HT1080 (cell line): Measurements from ENCODE around the gene SSR2. TPM values are rescaled to one million over a fixed set of nuclear protein-coding genes. Genes with fewer than 3 reads are reported as not detected.
"Not testable (repeated sequence)": the region's sequence is repeated elsewhere in the genome, so short reads cannot be mapped to it uniquely, and the experiment has no call there.

Experiments used
- DNase-seq: peaks from one replicate; pipeline ENCODE4 v3.0.0-alpha.2; 2015; ENCODE audit warnings: low read depth
- total RNA-seq: library from RNA; depleted of rRNA; stranded (reverse); fragments of >200 nt; shearing (Covaris generic); gene quantifications from 2 replicates; pipeline ENCODE4 v1.2.3, GENCODE V29; 2014

Gene SSR2
- total RNA-seq, 1 experiment from 2014 or later, result 611 TPM

GRCh38 chr1:156048663-156049258, 28.0 kb upstream of the SSR2 start:
- DNase-seq, result no peak

GRCh38 chr1:156045076-156045475, 24.3 kb upstream of the SSR2 start:
- DNase-seq, result no peak

DNA sequence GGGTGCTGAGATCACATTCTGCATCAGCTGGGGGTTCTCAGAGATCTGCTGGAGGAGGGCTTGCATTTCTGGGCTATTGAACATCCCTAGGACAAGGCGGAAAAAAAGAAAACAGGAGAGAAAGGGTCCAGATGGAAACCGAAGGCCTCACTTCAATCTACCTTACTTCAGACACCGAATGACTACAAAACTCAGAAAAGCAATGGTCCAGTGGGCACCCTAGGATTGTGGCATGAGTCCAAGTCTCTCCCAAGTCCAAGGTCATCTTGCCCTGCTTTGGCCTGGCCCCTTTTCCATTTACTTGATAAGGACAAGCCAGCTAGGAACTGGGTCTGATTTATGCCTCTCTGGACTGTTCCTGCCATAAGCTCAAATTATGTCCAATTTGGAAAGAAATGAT, 22.1 kb upstream of the SSR2 start:
- no peak for DNase-seq

- not testable (repeated sequence) for DNase-seq
Measured at GRCh38 chr1:156034991-156035390, 14.2 kb upstream of the SSR2 start.

DNA sequence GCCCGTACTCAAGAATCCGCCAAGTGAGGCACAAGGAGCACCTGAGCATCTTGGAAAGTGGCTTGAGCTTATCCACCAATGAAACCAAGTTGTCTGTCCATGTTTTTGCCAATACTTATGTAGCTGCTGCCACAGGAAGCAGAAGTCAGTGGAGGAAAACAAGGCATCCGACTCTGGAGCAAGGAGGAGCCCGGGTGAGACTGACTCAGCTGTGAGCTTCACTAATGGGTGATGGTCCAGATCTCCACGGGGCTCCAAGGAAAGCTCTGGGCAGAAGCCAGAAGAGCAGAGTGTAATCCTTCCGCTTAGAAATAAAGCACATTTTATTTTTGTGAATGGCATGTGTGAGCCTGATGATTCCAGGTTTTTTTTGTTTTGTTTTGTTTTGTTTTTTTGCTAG, 12.3 kb upstream of the SSR2 start:
- DNase-seq, result no peak

DNA sequence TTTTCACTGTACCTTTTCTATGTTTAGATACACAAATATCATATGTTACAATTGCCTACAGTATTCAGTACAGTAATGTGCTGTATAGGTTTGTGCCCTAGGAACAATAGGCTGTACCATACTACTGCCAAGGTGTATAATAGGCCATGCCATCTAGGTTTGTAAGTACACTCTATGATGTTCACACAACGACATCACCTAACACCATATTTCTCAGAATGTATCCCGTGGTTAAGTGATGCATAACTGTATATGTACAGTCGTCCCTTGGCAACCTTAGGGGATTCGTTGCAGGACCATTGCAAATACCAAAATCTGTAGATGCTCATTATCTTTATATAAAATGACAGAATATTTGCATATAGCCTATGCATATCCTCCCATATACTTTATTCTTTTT, 5.8 kb upstream of the SSR2 start:
- DNase-seq, result no peak

DNA sequence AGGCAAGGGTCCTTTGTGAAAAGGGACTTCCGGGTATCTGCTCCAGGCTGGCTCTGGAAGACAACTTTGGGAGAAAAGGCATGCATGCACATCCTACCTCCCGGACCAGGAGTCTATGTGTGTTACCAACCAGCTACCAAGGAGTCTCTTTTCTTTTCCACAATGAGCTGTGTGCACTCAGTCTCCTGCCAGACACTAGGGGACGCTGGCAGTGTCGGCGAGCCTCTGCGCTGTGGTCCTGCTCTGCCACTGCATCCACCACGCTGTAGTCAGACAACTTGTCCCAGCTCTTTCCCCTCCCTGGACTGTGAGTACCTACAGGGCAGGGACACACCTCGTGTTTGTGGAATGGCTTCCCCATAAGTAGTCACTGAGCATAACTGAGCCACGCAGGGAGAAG, 5.1 kb upstream of the SSR2 start:
- peak; percentile 18 for DNase-seq

GRCh38 chr1:156024801-156025200, 4.0 kb upstream of the SSR2 start:
- DNase-seq, result no peak

DNA sequence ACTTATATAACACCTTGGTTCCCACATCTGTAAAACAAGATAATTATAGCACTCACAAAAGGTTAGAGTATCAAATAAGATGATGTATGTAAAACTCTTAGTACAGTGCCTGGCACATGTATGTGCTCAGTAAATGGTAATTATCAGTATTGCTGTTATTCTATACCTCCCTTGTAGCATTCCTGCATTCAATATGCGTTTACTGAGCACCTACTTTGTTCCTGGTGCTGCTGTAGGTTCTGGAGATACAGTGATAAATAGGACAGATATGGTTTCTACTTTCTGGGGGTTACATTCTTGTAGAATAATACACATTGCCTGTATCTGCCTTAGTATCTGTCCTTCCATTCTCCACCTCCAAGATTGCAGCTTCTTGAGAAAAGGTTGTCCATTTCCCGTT, 1.2 kb upstream of the SSR2 start:
- DNase-seq, result no peak

GRCh38 chr1:156021093-156021428, 310 bp upstream of the SSR2 start:
- no peak for DNase-seq

DNA sequence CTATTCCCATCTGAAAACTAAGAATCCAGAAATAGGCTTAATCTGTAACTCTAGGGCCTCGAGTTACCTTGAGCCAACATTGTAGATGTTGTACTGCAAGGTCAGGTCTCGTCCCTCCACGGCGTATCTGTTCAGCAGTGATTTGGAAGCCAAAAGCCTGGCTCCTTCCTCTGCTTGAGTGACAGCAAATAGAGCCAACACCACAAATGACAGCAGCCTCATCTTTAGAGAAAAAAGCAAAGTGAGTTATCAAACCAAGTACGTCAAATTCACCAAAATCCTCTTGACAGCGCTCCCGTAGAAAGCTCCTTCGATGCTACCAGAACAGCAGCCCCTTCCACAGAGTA, 832 bp downstream of the SSR2 start:
- DNase-seq, result no peak

- no peak for DNase-seq
Measured at GRCh38 chr1:156014829-156015228, 5.9 kb downstream of the SSR2 start.

DNA sequence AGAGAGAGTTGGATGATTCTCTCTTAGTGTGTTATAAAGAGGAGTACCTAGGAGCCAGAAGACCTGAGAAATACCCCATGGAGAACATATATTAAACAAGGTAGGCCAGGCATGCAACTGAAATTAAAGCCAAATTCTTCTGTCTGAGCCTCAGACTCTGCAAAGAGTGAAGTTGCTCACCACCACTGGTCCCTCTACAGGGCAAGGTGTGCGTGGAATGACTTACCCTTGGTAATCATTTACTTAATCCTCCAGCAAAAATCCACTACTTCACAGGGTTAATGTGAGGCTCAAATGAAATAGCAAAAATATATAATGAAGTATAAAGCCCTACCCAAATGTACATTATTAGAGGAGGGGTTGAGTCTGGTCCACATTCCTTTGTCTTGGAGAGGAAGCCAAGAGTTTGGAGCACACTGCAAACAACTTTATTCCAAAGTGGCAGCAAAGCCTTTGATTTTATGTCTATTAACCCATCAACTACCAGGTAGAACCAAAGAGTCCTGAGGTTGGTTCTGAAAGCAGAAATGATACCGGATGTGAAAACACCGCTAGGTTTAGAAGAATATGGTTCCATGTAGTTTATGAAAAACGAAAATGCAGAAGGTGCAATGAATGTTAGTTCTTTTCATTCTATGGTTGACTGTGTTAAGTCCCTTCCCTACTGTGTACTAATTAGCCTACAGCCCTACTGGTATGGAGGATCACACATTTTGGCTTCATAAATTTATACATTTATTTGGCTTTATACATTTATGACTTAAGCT, 8.5 kb downstream of the SSR2 start:
- no peak for DNase-seq

- DNase-seq, result no peak
Measured at GRCh38 chr1:156009404-156009803, 11.3 kb downstream of the SSR2 start.

- no peak for DNase-seq
Measured at GRCh38 chr1:156006666-156007376, 13.9 kb downstream of the SSR2 start.

DNA sequence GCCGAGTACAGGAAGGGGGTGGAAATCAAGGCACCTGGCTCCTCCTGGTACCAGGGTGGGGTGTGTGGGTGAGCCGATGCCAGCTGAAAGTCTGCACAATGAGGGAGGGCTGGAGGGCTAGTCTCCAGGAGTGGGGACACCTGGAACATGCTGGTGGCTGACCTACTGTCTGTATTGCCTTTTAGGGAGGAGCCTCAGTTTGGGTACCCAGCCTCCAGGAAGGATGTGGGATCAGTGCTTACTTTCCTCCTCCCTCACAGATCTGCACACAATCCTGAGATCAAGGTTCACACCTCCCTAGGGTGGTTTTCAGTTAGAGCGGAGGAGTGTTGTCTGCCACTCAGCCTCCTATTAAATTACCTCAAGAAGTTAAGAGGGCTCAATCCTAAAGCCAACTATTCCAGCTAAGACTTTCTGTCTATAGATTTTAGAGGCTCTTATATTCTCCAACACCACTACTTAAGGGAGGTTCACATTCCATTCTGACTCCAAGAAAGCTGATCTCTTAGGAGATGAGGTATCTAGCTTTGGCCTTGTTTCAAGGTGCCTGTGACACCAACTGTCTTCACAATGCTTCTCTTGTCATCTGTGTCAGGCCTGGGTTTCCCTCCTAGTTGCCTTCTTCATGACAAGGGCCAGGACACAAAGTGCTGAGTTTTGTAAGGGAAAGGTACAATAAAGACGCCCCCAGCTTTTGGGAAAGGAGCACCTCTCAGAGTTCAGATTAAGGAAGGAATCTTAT, 15.7 kb downstream of the SSR2 start:
- DNase-seq, result no peak

GRCh38 chr1:156003923-156004188, 16.9 kb downstream of the SSR2 start:
- no peak for DNase-seq

DNA sequence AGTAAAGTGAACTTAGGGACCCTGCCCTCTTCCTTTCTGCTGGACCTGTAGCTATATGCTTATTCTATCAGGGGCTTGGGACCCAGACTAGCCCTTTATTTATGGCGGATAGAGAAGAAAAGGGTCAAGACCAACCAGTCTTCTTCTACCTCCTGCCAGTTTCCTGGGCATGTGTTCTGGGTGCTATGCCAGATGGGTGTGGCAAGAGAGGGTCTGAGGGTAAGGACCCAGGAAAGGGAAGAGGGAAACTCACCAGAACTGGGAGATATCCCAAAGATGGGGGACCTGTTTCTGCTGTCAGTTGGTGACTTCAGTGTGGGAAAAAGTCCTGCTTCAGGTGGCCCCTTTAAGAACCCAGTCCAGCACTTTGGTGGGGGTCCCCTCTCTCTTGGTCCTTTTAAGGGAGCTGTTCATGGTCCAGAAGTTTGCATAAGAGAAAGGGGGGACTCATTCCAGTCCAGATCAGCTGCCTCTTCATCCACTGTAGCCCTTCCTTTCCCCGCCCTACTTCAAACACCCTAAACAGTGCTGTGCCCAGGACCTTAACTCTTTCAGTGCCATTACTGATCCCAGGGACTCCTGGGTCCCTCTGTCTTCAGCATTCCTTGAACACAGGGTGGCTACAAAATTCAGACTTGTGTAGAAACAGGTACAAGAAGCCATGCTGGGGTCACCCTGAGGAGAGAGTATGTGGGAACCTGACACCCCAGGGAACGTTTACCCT, 18.4 kb downstream of the SSR2 start:
- no peak for DNase-seq

GRCh38 chr1:156001662-156002171, 19.0 kb downstream of the SSR2 start:
- no peak for DNase-seq

- DNase-seq, result no peak
Measured at GRCh38 chr1:156001021-156001661, 19.6 kb downstream of the SSR2 start.

GRCh38 chr1:155999964-156000363, 20.8 kb downstream of the SSR2 start:
- no peak for DNase-seq
